ENCODE results near the gene PLEKHA4. TPM values are rescaled to one million over a fixed set of nuclear protein-coding genes. Genes with fewer than 3 reads are reported as not detected.

Gene PLEKHA4
- total and polyA plus RNA-seq, 2 experiments from 2014 or later, result 12.2 to 12.3 TPM

GRCh38 chr19:48795685-48796070 is 72.7 kb downstream of the PLEKHA4 start (continued):
- TF ChIP-seq ZNF462 (CRISPR knock-in tag; IDR thresholded peaks at IDR 0.05), result no peak
- TF ChIP-seq NANOG (IDR thresholded peaks at IDR 0.05; ENCODE audit: borderline replicate concordance), result no peak
- no peak for TF ChIP-seq POLR2AphosphoS5 (IDR thresholded peaks at IDR 0.05; ENCODE audit: low read depth)
- TF ChIP-seq CTCF (conservative IDR thresholded peaks at IDR 0.05; ENCODE audit: low read depth in 2 of 2), result no peak
- TF ChIP-seq ETS1 (IDR thresholded peaks at IDR 0.05), result no peak

GRCh38 chr19:48795055-48795684 is 73.2 kb downstream of the PLEKHA4 start:
- Histone ChIP-seq H3F3A (replicated peaks; ENCODE audit: low read depth) (peaks cover 5% of the 10 kb centered on the region; the same call in 1 of the 2 replicates), H3K27ac (ENCODE audit: low read depth) (no peak overlapping the region), H3K27me3 (ENCODE audit: insufficient read depth) (no peaks in the 10 kb centered on the region), H3K9me2 (ENCODE audit: insufficient read depth) (no peaks in the 10 kb centered on the region), H3K36me3 (ENCODE audit: insufficient read depth) (no peaks in the 10 kb centered on the region), H3K4me2 (peak overlapping the region; percentile 71), H4K20me1 (replicated peaks; ENCODE audit: insufficient read depth) (no peaks in the 10 kb centered on the region), H3K4me3 (peak overlapping the region; percentile 64), H2AFZ (peak overlapping the region; percentile 48), H3K4me1 (ENCODE audit: insufficient read depth) (peaks cover 12% of the 10 kb centered on the region), H3K79me2 (replicated peaks; ENCODE audit: insufficient read depth) (no peaks in the 10 kb centered on the region)
- no peaks in the 10 kb centered on the region for H3K9me3 Mint-ChIP-seq
- H3K27ac Mint-ChIP-seq, result peak overlapping the region; percentile 99
- no peaks in the 10 kb centered on the region; the same call in 2 of the 3 replicates for H3K36me3 Mint-ChIP-seq (ENCODE audit: low read depth)
- DNase-seq (ENCODE audit: low spot score), result peak; percentile 98
- peak; percentile 93 for ATAC-seq
- H3K27me3 Mint-ChIP-seq (ENCODE audit: insufficient read depth, low read depth, poor library complexity), result peaks cover 12% of the 10 kb centered on the region
- H3K4me3 Mint-ChIP-seq, result peak overlapping the region; percentile 95
- peaks cover 24% of the 10 kb centered on the region; the same call in 2 of the 3 replicates for H3K4me1 Mint-ChIP-seq
- TF ChIP-seq EZH2phosphoT487 (IDR thresholded peaks at IDR 0.05; ENCODE audit: unreplicated experiment) (no peak), ZNF331 (CRISPR knock-in tag; IDR thresholded peaks at IDR 0.05; ENCODE audit: low read depth) (no peak), POLR2AphosphoS5 (IDR thresholded peaks at IDR 0.05; ENCODE audit: low read depth) (peak; percentile 56; the same call in 1 of the 2 replicates), CTCF (conservative IDR thresholded peaks at IDR 0.05; ENCODE audit: low read depth in 2 of 2) (peak; percentile 92 to 97), NANOG (IDR thresholded peaks at IDR 0.05; ENCODE audit: borderline replicate concordance) (no peak), CREB1 (CRISPR knock-in tag; IDR thresholded peaks at IDR 0.05; ENCODE audit: low read depth) (peak; percentile 57)
